PFSK-1 (cell line): ENCODE data around the gene EOGT.

Experiments
- POLR2AphosphoS5 ChIP-seq: IDR thresholded peaks from 2 replicates; pipeline ENCODE4 v1.6.1; 2012; ENCODE audit warnings: low read depth, mild to moderate bottlenecking, control low read depth, low read length, moderate library complexity
- SIN3A ChIP-seq: IDR thresholded peaks from 2 replicates; pipeline ENCODE4 v1.6.1; 2012; ENCODE audit warnings: mild to moderate bottlenecking, low read length, moderate library complexity, borderline replicate concordance; ENCODE audit not compliant: insufficient read depth

- TF ChIP-seq SIN3A (no peak), POLR2AphosphoS5 (no peak)
Observed at GRCh38 chr3:68945225-68945624, 68.3 kb downstream of the EOGT start.
